ENCODE results near the gene ARHGAP10.
A peak's percentile ranks its signal among the peaks of the same experiment; 100 is the strongest.

Gene ARHGAP10

GRCh38 chr4:148054275-148054674 is 322.4 kb downstream of the ARHGAP10 start:
- TF ChIP-seq CTCF (IDR thresholded peaks at IDR 0.05; ENCODE audit: insufficient read depth, low read depth, low read length, missing control alignments), result no peak
- peak; percentile 21 for DNase-seq (ENCODE audit: low read depth)
- H3K4me3 ChIP-seq (ENCODE audit: low read depth, low read length), result no peak overlapping the region

- TF ChIP-seq CTCF (IDR thresholded peaks at IDR 0.05; ENCODE audit: insufficient read depth, low read depth, low read length, missing control alignments), result no peak
- H3K4me3 ChIP-seq (ENCODE audit: low read depth, low read length), result no peak overlapping the region
These were observed 324.0 kb downstream of the ARHGAP10 start for GRCh38 chr4:148055844-148056243.

DNA sequence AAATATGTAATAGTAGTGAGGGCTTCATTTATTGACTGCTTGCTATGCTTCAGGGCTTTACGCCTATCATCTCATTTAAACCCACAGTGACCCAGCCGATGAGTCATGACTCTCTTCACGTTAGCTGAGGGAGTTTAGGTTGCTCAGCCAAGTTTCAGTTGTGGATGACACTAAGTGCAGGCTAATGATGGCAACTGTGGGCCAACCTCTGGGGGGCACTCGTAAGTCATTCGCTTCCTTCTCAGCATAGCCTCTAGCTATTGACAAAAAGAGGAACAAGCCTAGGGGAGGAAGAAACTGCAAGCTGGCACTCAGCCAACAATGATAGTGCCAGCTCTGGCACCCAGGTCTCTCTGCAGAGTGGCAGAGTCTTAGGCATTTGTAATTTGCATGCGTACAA is 325.0 kb downstream of the ARHGAP10 start:
- DNase-seq (ENCODE audit: low read depth), result peak; percentile 94
- no peak overlapping the region for H3K4me3 ChIP-seq (ENCODE audit: low read depth, low read length)
- TF ChIP-seq CTCF (IDR thresholded peaks at IDR 0.05; ENCODE audit: insufficient read depth, low read depth, low read length, missing control alignments), result peak; percentile 70

More at GRCh38 chr4:148055844-148056243, 324.0 kb downstream of the ARHGAP10 start:
- no peak for DNase-seq (ENCODE audit: low read depth)

- no peak overlapping the region for H3K4me3 ChIP-seq (ENCODE audit: low read depth, low read length)
- DNase-seq (ENCODE audit: low read depth), result peak; percentile 82
- no peak for TF ChIP-seq CTCF (IDR thresholded peaks at IDR 0.05; ENCODE audit: insufficient read depth, low read depth, low read length, missing control alignments)
These were observed 325.6 kb downstream of the ARHGAP10 start for GRCh38 chr4:148057516-148057915.

- TF ChIP-seq CTCF (IDR thresholded peaks at IDR 0.05; ENCODE audit: insufficient read depth, low read depth, low read length, missing control alignments), result no peak
- peak; percentile 48 for DNase-seq (ENCODE audit: low read depth)
- H3K4me3 ChIP-seq (ENCODE audit: low read depth, low read length), result no peak overlapping the region
These were observed 326.3 kb downstream of the ARHGAP10 start for GRCh38 chr4:148057984-148058859.

DNA sequence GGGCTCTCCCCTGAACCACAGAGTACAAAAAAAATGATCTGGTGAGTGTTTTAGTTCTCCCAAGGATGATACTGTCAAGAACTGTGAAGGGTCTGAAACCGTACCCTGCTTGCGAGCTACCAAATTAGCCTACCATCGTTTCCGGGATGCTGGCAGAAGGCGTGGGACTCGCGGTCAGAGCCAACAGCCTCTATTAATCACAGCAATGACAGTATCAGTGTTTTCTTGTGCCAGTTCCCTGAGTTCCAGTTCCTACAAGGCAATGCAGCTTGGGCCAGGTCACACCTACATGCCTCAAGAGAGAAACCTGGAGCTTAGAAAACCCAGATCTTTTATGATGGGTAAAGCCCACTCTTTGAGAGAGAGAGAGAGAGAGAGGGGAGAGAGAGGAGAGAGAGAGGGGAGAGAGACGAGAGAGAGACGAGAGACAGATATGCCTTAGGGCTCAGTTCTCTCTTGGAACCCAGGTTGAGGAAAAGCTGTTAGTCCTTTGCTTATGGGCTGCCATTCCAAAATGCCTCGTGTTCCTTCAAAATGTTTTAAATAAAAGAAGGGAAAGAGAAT is 327.8 kb downstream of the ARHGAP10 start:
- H3K4me3 ChIP-seq (ENCODE audit: low read depth, low read length), result no peak overlapping the region

More for the DNA sequence above, 327.8 kb downstream of the ARHGAP10 start:
- TF ChIP-seq CTCF (IDR thresholded peaks at IDR 0.05; ENCODE audit: insufficient read depth, low read depth, low read length, missing control alignments), result no peak
- peak; percentile 72 for DNase-seq (ENCODE audit: low read depth)

All from GM12865 (cell line).